ENCODE results near the gene FHIT.
"Not testable (repeated sequence)": the region's sequence is repeated elsewhere in the genome, so short reads cannot be mapped to it uniquely, and the experiment has no call there.

The FHIT gene

GRCh38 chr3:61224823-61225222, 26.4 kb downstream of the FHIT start:
- no peak for DNase-seq

- DNase-seq: no peak
Observed at GRCh38 chr3:61223451-61223850, 27.8 kb downstream of the FHIT start.

- no peak for DNase-seq
Observed at GRCh38 chr3:61222467-61222866, 28.8 kb downstream of the FHIT start.

GRCh38 chr3:61221759-61222362, 29.4 kb downstream of the FHIT start:
- no peak for DNase-seq

- DNase-seq: no peak
Observed at GRCh38 chr3:61218504-61218903, 32.7 kb downstream of the FHIT start.

GRCh38 chr3:61216171-61216570, 35.1 kb downstream of the FHIT start:
- not testable (repeated sequence) for DNase-seq

- no peak for DNase-seq
Observed at GRCh38 chr3:61202086-61202485, 49.2 kb downstream of the FHIT start.

- DNase-seq: peak; percentile 6
Observed at GRCh38 chr3:61201071-61201470, 50.2 kb downstream of the FHIT start.

GRCh38 chr3:61200270-61200669, 51.0 kb downstream of the FHIT start:
- DNase-seq: peak; percentile 46

- no peak for DNase-seq
Observed at GRCh38 chr3:61199843-61200242, 51.4 kb downstream of the FHIT start.

GRCh38 chr3:61194892-61195538, 56.2 kb downstream of the FHIT start:
- no peak for DNase-seq

- no peak for DNase-seq
Observed at GRCh38 chr3:61192222-61192621, 59.0 kb downstream of the FHIT start.

GRCh38 chr3:61190205-61190604, 61.0 kb downstream of the FHIT start:
- DNase-seq: not testable (repeated sequence)

- no peak for DNase-seq
Observed at GRCh38 chr3:61186030-61186429, 65.2 kb downstream of the FHIT start.

GRCh38 chr3:61184956-61185355, 66.3 kb downstream of the FHIT start:
- DNase-seq: no peak

- no peak for DNase-seq
Observed at GRCh38 chr3:61182662-61183061, 68.6 kb downstream of the FHIT start.

GRCh38 chr3:61181874-61182273, 69.4 kb downstream of the FHIT start:
- peak; percentile 8 for DNase-seq

- DNase-seq: no peak
Observed at GRCh38 chr3:61180206-61180605, 71.0 kb downstream of the FHIT start.

- no peak for DNase-seq
Observed at GRCh38 chr3:61178167-61178566, 73.1 kb downstream of the FHIT start.

- no peak for DNase-seq
Observed at GRCh38 chr3:61177450-61177849, 73.8 kb downstream of the FHIT start.

- peak; percentile 77 for DNase-seq
Observed at GRCh38 chr3:61173676-61174075, 77.6 kb downstream of the FHIT start.

- peak; percentile 54 for DNase-seq
Observed at GRCh38 chr3:61172684-61173083, 78.6 kb downstream of the FHIT start.

- no peak for DNase-seq
Observed at GRCh38 chr3:61172203-61172602, 79.0 kb downstream of the FHIT start.

- no peak for DNase-seq
Observed at GRCh38 chr3:61169621-61170251, 81.5 kb downstream of the FHIT start.

GRCh38 chr3:61168286-61168685, 83.0 kb downstream of the FHIT start:
- no peak for DNase-seq
